Liver (tissue), 9 donors: ENCODE measurements around the gene SEPTIN3. TPM values are rescaled to one million over a fixed set of nuclear protein-coding genes. Genes with fewer than 3 reads are reported as not detected.

Experiments
- DNase-seq: peaks from one replicate; pipeline ENCODE4 v3.0.0-alpha.2; 2017; ENCODE audit warnings: low spot score
- H3K27ac ChIP-seq, 2 donors: one replicate each; pipeline ENCODE4 v1.7.0; 2013; ENCODE audit warnings: inconsistent platforms in 2 of 2, low read length in 2 of 2, control low read depth in 1 of 2, low read depth in 1 of 2, mild to moderate bottlenecking in 1 of 2
- H3K27me3 ChIP-seq, 4 donors: one replicate each; pipeline versions ENCODE4 v1.6.1 to v1.7.0; 2013; ENCODE audit warnings: low read length in 3 of 4, inconsistent platforms in 1 of 4, mild to moderate bottlenecking in 1 of 4, moderate library complexity in 1 of 4; ENCODE audit not compliant: control insufficient read depth in 4 of 4, insufficient read depth in 4 of 4
- H3K36me3 ChIP-seq, 4 donors: one replicate each; pipeline versions ENCODE4 v1.6.1 to v1.7.0; 2013; ENCODE audit warnings: low read length in 3 of 4, mild to moderate bottlenecking in 3 of 4, low read depth in 1 of 4, moderate library complexity in 1 of 4; ENCODE audit not compliant: control insufficient read depth in 4 of 4, insufficient read depth in 3 of 4
- H3K4me1 ChIP-seq, 4 donors: one replicate each; pipeline versions ENCODE4 v1.6.1 to v1.7.0; 2013; ENCODE audit warnings: low read length in 3 of 4, mild to moderate bottlenecking in 3 of 4, moderate library complexity in 1 of 4; ENCODE audit not compliant: control insufficient read depth in 4 of 4, insufficient read depth in 4 of 4
- H3K4me3 ChIP-seq, 3 donors: one replicate each; pipeline versions ENCODE4 v1.6.1 to v1.7.0; 2013; ENCODE audit warnings: low read length in 3 of 3, control low read depth in 1 of 3, low read depth in 1 of 3, mild to moderate bottlenecking in 1 of 3
- H3K9ac ChIP-seq, 2 donors: one replicate each; pipeline ENCODE4 v1.7.0; 2013; ENCODE audit warnings: low read length in 2 of 2, mild to moderate bottlenecking in 2 of 2, moderate library complexity in 2 of 2, control low read depth in 1 of 2, low read depth in 1 of 2
- H3K9me3 ChIP-seq, 4 donors: one replicate each; pipeline versions ENCODE4 v1.6.1 to v1.7.0; 2013; ENCODE audit warnings: low read length in 3 of 4; ENCODE audit not compliant: control insufficient read depth in 4 of 4
- EGR1 ChIP-seq, 2 donors: IDR thresholded peaks; 2 replicates each; pipeline ENCODE4 v1.6.1; 2016 to 2018; ENCODE audit warnings: antibody characterized with exemption in 2 of 2, low read depth in 2 of 2
- FOXA1 ChIP-seq: IDR thresholded peaks from 2 replicates; pipeline ENCODE4 v1.6.1; 2016; ENCODE audit warnings: antibody characterized with exemption
- FOXA2 ChIP-seq: IDR thresholded peaks from 2 replicates; pipeline ENCODE4 v1.6.1; 2016; ENCODE audit warnings: antibody characterized with exemption
- GABPA ChIP-seq, 2 donors: IDR thresholded peaks in 1 of 2; conservative IDR thresholded peaks in 1 of 2; 2 replicates each; pipeline ENCODE4 v1.6.1; 2016; ENCODE audit warnings: antibody characterized with exemption in 2 of 2, mild to moderate bottlenecking in 1 of 2, moderate library complexity in 1 of 2
- HNF4A ChIP-seq, 2 donors: conservative IDR thresholded peaks; 2 replicates each; pipeline ENCODE4 v1.6.1; 2016; ENCODE audit warnings: antibody characterized with exemption in 2 of 2, mild to moderate bottlenecking in 2 of 2
- HNF4G ChIP-seq: IDR thresholded peaks from 2 replicates; pipeline ENCODE4 v1.6.1; 2016; ENCODE audit warnings: antibody characterized with exemption
- JUND ChIP-seq, 2 donors: IDR thresholded peaks; 2 replicates each; pipeline ENCODE4 v1.6.1; 2016; ENCODE audit warnings: antibody characterized with exemption in 2 of 2
- MAX ChIP-seq: IDR thresholded peaks from 2 replicates; pipeline ENCODE4 v1.6.1; 2016; ENCODE audit warnings: antibody characterized with exemption
- NR2F2 ChIP-seq: IDR thresholded peaks from 2 replicates; pipeline ENCODE4 v1.6.1; 2016; ENCODE audit warnings: antibody characterized with exemption
- RAD21 ChIP-seq, 2 donors: IDR thresholded peaks; 2 replicates each; pipeline ENCODE4 v1.6.1; 2016; ENCODE audit warnings: antibody characterized with exemption in 2 of 2, mild to moderate bottlenecking in 2 of 2
- RXRA ChIP-seq, 2 donors: IDR thresholded peaks; 2 replicates each; pipeline ENCODE4 v1.6.1; 2017 to 2018; ENCODE audit warnings: antibody characterized with exemption in 2 of 2, mild to moderate bottlenecking in 1 of 2
- SP1 ChIP-seq: IDR thresholded peaks from 2 replicates; pipeline ENCODE4 v1.6.1; 2018; ENCODE audit warnings: antibody characterized with exemption, mild to moderate bottlenecking
- TAF1 ChIP-seq: conservative IDR thresholded peaks from 2 replicates; pipeline ENCODE4 v1.6.1; 2016; ENCODE audit warnings: antibody characterized with exemption, mild to moderate bottlenecking
- YY1 ChIP-seq: IDR thresholded peaks from 2 replicates; pipeline ENCODE4 v1.6.1; 2016; ENCODE audit warnings: antibody characterized with exemption, mild to moderate bottlenecking
- WGBS: extraction: QIAGEN DNeasy Blood & Tissue Kit; methylation state at CpG from one replicate; pipeline ENCODE4 v1.1.7; 2013; 5-methylcytosine and 5-hydroxymethylcytosine counted together
- polyA plus RNA-seq, 2 donors: library from polyadenylated mRNA; stranded (reverse) in 1 of 2; unstranded in 1 of 2; fragments of 200-250 nt in 1 of 2; fragments of >200 nt in 1 of 2; fragmentation: Nextera tagmentation in 1 of 2; extraction: Ambion mirVana in 1 of 2; gene quantifications; one replicate each; pipeline versions ENCODE4 v1.2.1 to v1.2.3, GENCODE V29; 2013 to 2015
- total RNA-seq, 2 donors: library from RNA; depleted of rRNA; stranded (reverse); fragments of >200 nt; gene quantifications; one replicate each; pipeline ENCODE4 v1.2.3, GENCODE V29; 2014
- TF ChIP-seq, protein P1 (sequence below): IDR thresholded peaks from 2 replicates; pipeline ENCODE4 v1.6.1; 2016; ENCODE audit warnings: antibody characterized with exemption
- TF ChIP-seq, protein P2 (sequence below): fragments of 150-350 bp; IDR thresholded peaks from 2 replicates; pipeline ENCODE4 v1.5.1; 2017; ENCODE audit warnings: improper control_type of control experiment, low read depth, low read length; ENCODE audit not compliant: missing input control
- TF ChIP-seq, protein P3 (sequence below): IDR thresholded peaks from 2 replicates; pipeline ENCODE4 v1.6.1; 2016; ENCODE audit warnings: antibody characterized with exemption
- TF ChIP-seq, protein P4 (sequence below): IDR thresholded peaks from 2 replicates; pipeline ENCODE4 v1.6.1; 2016; ENCODE audit warnings: antibody characterized with exemption, mild to moderate bottlenecking
- donor health status: healthy.
- donor health status: healthy.
- donor health status: healthy.
- donor health status: healthy.
- donor health status: healthy.

Gene SEPTIN3
- total and polyA plus RNA-seq, 4 donors: under 0.01 to 0.07 (median 0.04) TPM; not detected in 1

GRCh38 chr22:42013385-42013784 is 44.1 kb downstream of the SEPTIN3 start:
- no peak overlapping the region for H3K4me3 ChIP-seq
- H3K36me3 ChIP-seq: no peaks in the 10 kb centered on the region
- H3K9ac ChIP-seq: no peak overlapping the region
- peaks cover 0 to 14% (median 2%) of the 10 kb centered on the region in 4 donors for H3K9me3 ChIP-seq
- DNase-seq: no peak
- H3K27me3 ChIP-seq: no peaks in the 10 kb centered on the region
- TF ChIP-seq, protein P1, sequence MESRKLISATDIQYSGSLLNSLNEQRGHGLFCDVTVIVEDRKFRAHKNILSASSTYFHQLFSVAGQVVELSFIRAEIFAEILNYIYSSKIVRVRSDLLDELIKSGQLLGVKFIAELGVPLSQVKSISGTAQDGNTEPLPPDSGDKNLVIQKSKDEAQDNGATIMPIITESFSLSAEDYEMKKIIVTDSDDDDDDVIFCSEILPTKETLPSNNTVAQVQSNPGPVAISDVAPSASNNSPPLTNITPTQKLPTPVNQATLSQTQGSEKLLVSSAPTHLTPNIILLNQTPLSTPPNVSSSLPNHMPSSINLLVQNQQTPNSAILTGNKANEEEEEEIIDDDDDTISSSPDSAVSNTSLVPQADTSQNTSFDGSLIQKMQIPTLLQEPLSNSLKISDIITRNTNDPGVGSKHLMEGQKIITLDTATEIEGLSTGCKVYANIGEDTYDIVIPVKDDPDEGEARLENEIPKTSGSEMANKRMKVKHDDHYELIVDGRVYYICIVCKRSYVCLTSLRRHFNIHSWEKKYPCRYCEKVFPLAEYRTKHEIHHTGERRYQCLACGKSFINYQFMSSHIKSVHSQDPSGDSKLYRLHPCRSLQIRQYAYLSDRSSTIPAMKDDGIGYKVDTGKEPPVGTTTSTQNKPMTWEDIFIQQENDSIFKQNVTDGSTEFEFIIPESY: no peak
- TF ChIP-seq TAF1: no peak
- TF ChIP-seq FOXA2: no peak
- no peak for TF ChIP-seq FOXA1
- TF ChIP-seq GABPA (IDR thresholded peaks at IDR 0.05 in 1 of 2, conservative IDR thresholded peaks at IDR 0.05 in 1 of 2): no peak
- no peak for TF ChIP-seq RXRA (IDR thresholded peaks at IDR 0.05)
- TF ChIP-seq RAD21 (IDR thresholded peaks at IDR 0.05): no peak
- no peak for TF ChIP-seq HNF4G
- TF ChIP-seq HNF4A (conservative IDR thresholded peaks at IDR 0.05): no peak
- TF ChIP-seq, protein P2, sequence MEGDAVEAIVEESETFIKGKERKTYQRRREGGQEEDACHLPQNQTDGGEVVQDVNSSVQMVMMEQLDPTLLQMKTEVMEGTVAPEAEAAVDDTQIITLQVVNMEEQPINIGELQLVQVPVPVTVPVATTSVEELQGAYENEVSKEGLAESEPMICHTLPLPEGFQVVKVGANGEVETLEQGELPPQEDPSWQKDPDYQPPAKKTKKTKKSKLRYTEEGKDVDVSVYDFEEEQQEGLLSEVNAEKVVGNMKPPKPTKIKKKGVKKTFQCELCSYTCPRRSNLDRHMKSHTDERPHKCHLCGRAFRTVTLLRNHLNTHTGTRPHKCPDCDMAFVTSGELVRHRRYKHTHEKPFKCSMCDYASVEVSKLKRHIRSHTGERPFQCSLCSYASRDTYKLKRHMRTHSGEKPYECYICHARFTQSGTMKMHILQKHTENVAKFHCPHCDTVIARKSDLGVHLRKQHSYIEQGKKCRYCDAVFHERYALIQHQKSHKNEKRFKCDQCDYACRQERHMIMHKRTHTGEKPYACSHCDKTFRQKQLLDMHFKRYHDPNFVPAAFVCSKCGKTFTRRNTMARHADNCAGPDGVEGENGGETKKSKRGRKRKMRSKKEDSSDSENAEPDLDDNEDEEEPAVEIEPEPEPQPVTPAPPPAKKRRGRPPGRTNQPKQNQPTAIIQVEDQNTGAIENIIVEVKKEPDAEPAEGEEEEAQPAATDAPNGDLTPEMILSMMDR: no peak
- TF ChIP-seq SP1: no peak
- TF ChIP-seq MAX: no peak
- no peak for TF ChIP-seq NR2F2
- TF ChIP-seq EGR1 (IDR thresholded peaks at IDR 0.05; ENCODE audit: low read depth in 2 of 2): no peak
- TF ChIP-seq, protein P3, sequence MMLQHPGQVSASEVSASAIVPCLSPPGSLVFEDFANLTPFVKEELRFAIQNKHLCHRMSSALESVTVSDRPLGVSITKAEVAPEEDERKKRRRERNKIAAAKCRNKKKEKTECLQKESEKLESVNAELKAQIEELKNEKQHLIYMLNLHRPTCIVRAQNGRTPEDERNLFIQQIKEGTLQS: no peak
- no peak overlapping the region for H3K27ac ChIP-seq
- WGBS: 83% methylated on average over 4 of the region's 4 CpGs
- no peaks in the 10 kb centered on the region for H3K4me1 ChIP-seq

DNA sequence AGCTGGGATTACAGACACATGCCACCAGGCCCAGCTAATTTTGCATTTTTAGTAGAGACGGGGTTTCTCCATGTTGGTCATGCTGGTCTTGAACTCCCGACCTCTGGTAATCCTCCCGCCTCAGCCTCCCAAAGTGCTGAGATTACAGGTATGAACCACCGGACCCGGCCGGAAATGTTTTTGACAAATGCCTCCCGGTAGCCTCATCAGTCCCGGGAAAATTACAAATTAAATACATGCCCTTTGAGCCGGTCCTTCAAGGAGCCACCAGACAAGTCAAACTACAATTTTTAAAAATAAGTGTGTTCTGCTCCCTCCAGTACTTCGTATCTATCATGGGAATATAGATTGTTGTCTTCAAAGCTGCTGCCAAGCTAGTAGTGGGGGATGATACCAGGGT is 46.9 kb downstream of the SEPTIN3 start:
- H3K9ac ChIP-seq: no peak overlapping the region
- peaks cover 0 to 1% (median under 1%) of the 10 kb centered on the region in 4 donors for H3K9me3 ChIP-seq
- no peaks in the 10 kb centered on the region for H3K36me3 ChIP-seq
- no peak for DNase-seq
- no peaks in the 10 kb centered on the region for H3K27me3 ChIP-seq
- TF ChIP-seq, protein P4, sequence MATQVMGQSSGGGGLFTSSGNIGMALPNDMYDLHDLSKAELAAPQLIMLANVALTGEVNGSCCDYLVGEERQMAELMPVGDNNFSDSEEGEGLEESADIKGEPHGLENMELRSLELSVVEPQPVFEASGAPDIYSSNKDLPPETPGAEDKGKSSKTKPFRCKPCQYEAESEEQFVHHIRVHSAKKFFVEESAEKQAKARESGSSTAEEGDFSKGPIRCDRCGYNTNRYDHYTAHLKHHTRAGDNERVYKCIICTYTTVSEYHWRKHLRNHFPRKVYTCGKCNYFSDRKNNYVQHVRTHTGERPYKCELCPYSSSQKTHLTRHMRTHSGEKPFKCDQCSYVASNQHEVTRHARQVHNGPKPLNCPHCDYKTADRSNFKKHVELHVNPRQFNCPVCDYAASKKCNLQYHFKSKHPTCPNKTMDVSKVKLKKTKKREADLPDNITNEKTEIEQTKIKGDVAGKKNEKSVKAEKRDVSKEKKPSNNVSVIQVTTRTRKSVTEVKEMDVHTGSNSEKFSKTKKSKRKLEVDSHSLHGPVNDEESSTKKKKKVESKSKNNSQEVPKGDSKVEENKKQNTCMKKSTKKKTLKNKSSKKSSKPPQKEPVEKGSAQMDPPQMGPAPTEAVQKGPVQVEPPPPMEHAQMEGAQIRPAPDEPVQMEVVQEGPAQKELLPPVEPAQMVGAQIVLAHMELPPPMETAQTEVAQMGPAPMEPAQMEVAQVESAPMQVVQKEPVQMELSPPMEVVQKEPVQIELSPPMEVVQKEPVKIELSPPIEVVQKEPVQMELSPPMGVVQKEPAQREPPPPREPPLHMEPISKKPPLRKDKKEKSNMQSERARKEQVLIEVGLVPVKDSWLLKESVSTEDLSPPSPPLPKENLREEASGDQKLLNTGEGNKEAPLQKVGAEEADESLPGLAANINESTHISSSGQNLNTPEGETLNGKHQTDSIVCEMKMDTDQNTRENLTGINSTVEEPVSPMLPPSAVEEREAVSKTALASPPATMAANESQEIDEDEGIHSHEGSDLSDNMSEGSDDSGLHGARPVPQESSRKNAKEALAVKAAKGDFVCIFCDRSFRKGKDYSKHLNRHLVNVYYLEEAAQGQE: no peak
- TF ChIP-seq SP1: no peak
- TF ChIP-seq, protein P2: no peak
- no peak for TF ChIP-seq MAX
- no peak for TF ChIP-seq RAD21 (IDR thresholded peaks at IDR 0.05)
- TF ChIP-seq, protein P1: no peak
- no peak for TF ChIP-seq NR2F2
- TF ChIP-seq GABPA (IDR thresholded peaks at IDR 0.05 in 1 of 2, conservative IDR thresholded peaks at IDR 0.05 in 1 of 2): no peak
- no peak for TF ChIP-seq JUND (IDR thresholded peaks at IDR 0.05)
- no peak for TF ChIP-seq FOXA2
- no peak for TF ChIP-seq RXRA (IDR thresholded peaks at IDR 0.05)
- no peak for TF ChIP-seq FOXA1
- no peak for TF ChIP-seq EGR1 (IDR thresholded peaks at IDR 0.05; ENCODE audit: low read depth in 2 of 2)
- TF ChIP-seq TAF1: no peak
- TF ChIP-seq, protein P3: no peak
- TF ChIP-seq YY1: no peak
- TF ChIP-seq HNF4G: no peak
- TF ChIP-seq HNF4A (conservative IDR thresholded peaks at IDR 0.05): no peak
- H3K4me1 ChIP-seq: no peaks in the 10 kb centered on the region
- 80% methylated on average over 10 of the region's 10 CpGs for WGBS
- H3K4me3 ChIP-seq: no peak overlapping the region
- H3K27ac ChIP-seq: no peak overlapping the region
